H1 (cell line): ENCODE results near the gene MEF2D. TPM values are rescaled to one million over a fixed set of nuclear protein-coding genes. Genes with fewer than 3 reads are reported as not detected.

ENCODE experiments used
- CTCF ChIA-PET: fragments of 300-600 bp; sonication (Branson Sonifier 250); formaldehyde crosslinking; loops from one replicate; lab custom pipeline; 2021; ENCODE audit not compliant: partially characterized antibody; lab: Charles Lee
- POLR2A ChIA-PET: fragments of 300-600 bp; sonication (Branson Sonifier 250); formaldehyde crosslinking; loops from one replicate; lab custom pipeline; 2021; ENCODE audit warnings: inconsistent platforms; ENCODE audit not compliant: partially characterized antibody; lab: Charles Lee
- DNase-seq, 2 experiments: peaks; one replicate each; pipeline versions ENCODE4 v3.0.0 to v3.0.0-alpha.2; 2010 to 2022; ENCODE audit warnings: low spot score in 2 of 2, low read depth in 1 of 2, mixed read lengths in 1 of 2
- FAIRE-seq: peaks from 2 replicates; lab custom pipeline; 2011; peaks lifted over from hg19 to GRCh38; lab: Jason Lieb, UNC
- H2AFZ ChIP-seq: 2 replicates; pipeline ENCODE4 v1.8.1; 2012; ENCODE audit warnings: low read length, inconsistent platforms
- H2AK5ac ChIP-seq: 2 replicates; pipeline ENCODE4 v1.6.1; 2013; ENCODE audit warnings: low read depth, low read length
- H2BK120ac ChIP-seq: replicated peaks from 2 replicates; pipeline ENCODE3; 2013; ENCODE audit warnings: low read depth, low read length, inconsistent platforms
- H2BK12ac ChIP-seq: 2 replicates; pipeline ENCODE4 v1.6.1; 2013; ENCODE audit warnings: low read depth, low read length
- H2BK15ac ChIP-seq: 2 replicates; pipeline ENCODE4 v1.6.1; 2013; ENCODE audit warnings: low read length
- H2BK20ac ChIP-seq: 2 replicates; pipeline ENCODE4 v1.6.1; 2013; ENCODE audit warnings: low read length
- H2BK5ac ChIP-seq: 2 replicates; pipeline ENCODE4 v1.6.1; 2013; ENCODE audit warnings: low read depth, low read length
- H3K14ac ChIP-seq: 2 replicates; pipeline ENCODE4 v1.6.1; 2013; ENCODE audit warnings: inconsistent platforms; ENCODE audit not compliant: insufficient read length
- H3K18ac ChIP-seq: 2 replicates; pipeline ENCODE4 v1.6.1; 2013; ENCODE audit warnings: low read length; ENCODE audit errors: extremely low read depth
- H3K23ac ChIP-seq: 2 replicates; pipeline ENCODE4 v1.6.1; 2013; ENCODE audit warnings: inconsistent platforms; ENCODE audit not compliant: insufficient read length
- H3K23me2 ChIP-seq: 2 replicates; pipeline ENCODE4 v1.6.1; 2013; ENCODE audit warnings: low read depth, low read length
- H3K27ac ChIP-seq: 2 replicates; pipeline ENCODE4 v1.6.1; 2011; ENCODE audit warnings: low read depth, low read length, inconsistent platforms
- H3K27me3 ChIP-seq, 4 experiments: replicated peaks in 1 of 4; 1 replicate in 1 of 4; 2 replicates in 3 of 4; pipeline versions ENCODE4 v1.6.1 to v1.8.1; 2011 to 2013; ENCODE audit warnings: low read length in 3 of 4, mild to moderate bottlenecking in 3 of 4, inconsistent platforms in 2 of 4, mixed read lengths in 2 of 4, moderate library complexity in 1 of 4; ENCODE audit not compliant: control insufficient read depth in 3 of 4, insufficient read depth in 3 of 4; ENCODE audit errors: extremely low read depth in 1 of 4
- H3K36me3 ChIP-seq, 4 experiments: 2 replicates each; pipeline versions ENCODE4 v1.6.1 to v1.8.1; 2011 to 2013; ENCODE audit warnings: mild to moderate bottlenecking in 4 of 4, low read length in 3 of 4, moderate library complexity in 2 of 4, control low read depth in 1 of 4, inconsistent platforms in 1 of 4; ENCODE audit not compliant: insufficient read depth in 4 of 4, control insufficient read depth in 2 of 4
- H3K4ac ChIP-seq: replicated peaks from 2 replicates; pipeline ENCODE3; 2013; ENCODE audit warnings: low read length, low read depth, mixed read lengths, inconsistent platforms; ENCODE audit not compliant: insufficient read length
- H3K4me1 ChIP-seq, 4 experiments: replicated peaks in 1 of 4; 1 replicate in 1 of 4; 2 replicates in 3 of 4; pipeline versions ENCODE4 v1.6.1 to v1.8.1; 2011 to 2013; ENCODE audit warnings: low read length in 3 of 4, inconsistent platforms in 2 of 4, mixed read lengths in 1 of 4; ENCODE audit not compliant: insufficient read depth in 4 of 4, control insufficient read depth in 3 of 4
- H3K4me2 ChIP-seq, 2 experiments: 2 replicates each; pipeline versions ENCODE4 v1.6.1 to v1.8.1; 2011 to 2013; ENCODE audit warnings: low read depth in 2 of 2, low read length in 2 of 2, control low read depth in 1 of 2, inconsistent platforms in 1 of 2, mild to moderate bottlenecking in 1 of 2; ENCODE audit not compliant: insufficient read depth in 1 of 2
- H3K4me3 ChIP-seq, 4 experiments: fragments of 200-600, 300-600 bp in 1 of 4; sonication (generic), shearing (Covaris generic), sonication (Bioruptor Twin) in 1 of 4; 2 replicates each; pipeline versions ENCODE4 v1.5.1 to v1.8.1; 2011 to 2016; ENCODE audit warnings: low read length in 4 of 4, low read depth in 3 of 4, control low read depth in 2 of 4, inconsistent platforms in 2 of 4, mild to moderate bottlenecking in 2 of 4, mixed read lengths in 1 of 4, moderate library complexity in 1 of 4; ENCODE audit not compliant: insufficient read depth in 2 of 4; ENCODE audit errors: extremely low read depth in 1 of 4
- H3K56ac ChIP-seq: replicated peaks from 2 replicates; pipeline ENCODE3; 2013; ENCODE audit warnings: low read depth, mild to moderate bottlenecking, mixed read lengths, low read length, inconsistent platforms; ENCODE audit not compliant: insufficient read length
- H3K79me1 ChIP-seq: 2 replicates; pipeline ENCODE4 v1.6.1; 2013; ENCODE audit warnings: low read depth, low read length, control low read depth
- H3K79me2 ChIP-seq, 2 experiments: 2 replicates each; pipeline versions ENCODE4 v1.6.1 to v1.8.1; 2012 to 2013; ENCODE audit warnings: low read length in 2 of 2, mild to moderate bottlenecking in 2 of 2, inconsistent platforms in 1 of 2; ENCODE audit not compliant: insufficient read depth in 2 of 2, control insufficient read depth in 1 of 2
- H3K9ac ChIP-seq, 4 experiments: replicated peaks in 1 of 4; 1 replicate in 1 of 4; 2 replicates in 3 of 4; pipeline versions ENCODE4 v1.6.1 to v1.8.1; 2011 to 2013; ENCODE audit warnings: low read depth in 3 of 4, low read length in 3 of 4, control low read depth in 2 of 4, mild to moderate bottlenecking in 2 of 4, moderate library complexity in 2 of 4, inconsistent platforms in 1 of 4; ENCODE audit errors: extremely low read depth in 1 of 4
- H3K9me3 ChIP-seq, 2 experiments: 2 replicates each; pipeline versions ENCODE4 v1.6.1 to v1.8.1; 2012 to 2013; ENCODE audit warnings: mild to moderate bottlenecking in 2 of 2, moderate library complexity in 2 of 2, control low read depth in 1 of 2, inconsistent platforms in 1 of 2, low read depth in 1 of 2, low read length in 1 of 2, mixed read lengths in 1 of 2; ENCODE audit not compliant: insufficient read depth in 2 of 2
- H4K20me1 ChIP-seq, 2 experiments: replicated peaks in 1 of 2; 2 replicates each; pipeline versions ENCODE3 to v1.8.1; 2011 to 2013; ENCODE audit warnings: inconsistent platforms in 2 of 2, low read length in 2 of 2, mild to moderate bottlenecking in 1 of 2; ENCODE audit not compliant: insufficient read depth in 2 of 2, control insufficient read depth in 1 of 2
- H4K5ac ChIP-seq: 2 replicates; pipeline ENCODE4 v1.6.1; 2013; ENCODE audit warnings: low read length, low read depth, mixed read lengths, inconsistent platforms; ENCODE audit not compliant: insufficient read length
- H4K8ac ChIP-seq: 2 replicates; pipeline ENCODE4 v1.8.0; 2013; ENCODE audit warnings: mild to moderate bottlenecking, moderate library complexity, low read length, inconsistent platforms; ENCODE audit not compliant: insufficient read depth; ENCODE audit errors: extremely low read depth
- H4K91ac ChIP-seq: replicated peaks from 2 replicates; pipeline ENCODE3; 2013; ENCODE audit warnings: low read length, mixed read lengths, inconsistent platforms; ENCODE audit not compliant: insufficient read length
- RAD21 ChIP-seq, 2 experiments: IDR thresholded peaks in 1 of 2; conservative IDR thresholded peaks in 1 of 2; 2 replicates each; pipeline ENCODE4 v1.6.1; 2011; ENCODE audit warnings: low read depth in 2 of 2, low read length in 2 of 2, improper control_type of control experiment in 1 of 2, inconsistent platforms in 1 of 2, mild to moderate bottlenecking in 1 of 2, moderate library complexity in 1 of 2
- WGBS, 2 experiments: shearing (Covaris generic) in 1 of 2; methylation state at CpG; one replicate each; pipeline versions ENCODE4 v1.1.6 to v1.1.7; 2013 to 2015; ENCODE audit warnings: low lambda C conversion rate in 2 of 2, mixed read lengths in 2 of 2, inconsistent platforms in 1 of 2, low coverage in 1 of 2, missing lambda C conversion rate in 1 of 2; ENCODE audit not compliant: insufficient replicate concordance in 2 of 2, insufficient coverage in 1 of 2, insufficient read length in 1 of 2; ENCODE audit errors: extremely low coverage in 1 of 2, missing lambda C conversion rate in 1 of 2; 5-methylcytosine and 5-hydroxymethylcytosine counted together
- polyA plus RNA-seq, 7 experiments: library from polyadenylated mRNA; depleted of rRNA in 3 of 7; stranded (reverse) in 5 of 7; unstranded in 2 of 7; fragments of >200 nt in 5 of 7; fragments of 200-250 nt in 2 of 7; gene quantifications; 1 replicate in 5 of 7; 2 replicates in 1 of 7; 4 replicates in 1 of 7; pipeline versions ENCODE4 v1.2.1 to v1.2.3, GENCODE V29; 2011 to 2013; ENCODE audit warnings: missing spikeins in 2 of 7, mixed read lengths in 2 of 7
- total RNA-seq: library from RNA; stranded (reverse); fragmentation: NEBNext Ultra II Directional; extraction: Animal tissue kit (Norgen Biotek cat#: 25700); gene quantifications from 2 replicates; pipeline ENCODE4 v1.2.1, GENCODE V29; 2021

Gene MEF2D
- total and polyA plus RNA-seq, 2 of the 8 experiments (the other 6 are each of a cell fraction or from before 2014, with no cell fraction given): 17.3 to 20.3 TPM

DNA sequence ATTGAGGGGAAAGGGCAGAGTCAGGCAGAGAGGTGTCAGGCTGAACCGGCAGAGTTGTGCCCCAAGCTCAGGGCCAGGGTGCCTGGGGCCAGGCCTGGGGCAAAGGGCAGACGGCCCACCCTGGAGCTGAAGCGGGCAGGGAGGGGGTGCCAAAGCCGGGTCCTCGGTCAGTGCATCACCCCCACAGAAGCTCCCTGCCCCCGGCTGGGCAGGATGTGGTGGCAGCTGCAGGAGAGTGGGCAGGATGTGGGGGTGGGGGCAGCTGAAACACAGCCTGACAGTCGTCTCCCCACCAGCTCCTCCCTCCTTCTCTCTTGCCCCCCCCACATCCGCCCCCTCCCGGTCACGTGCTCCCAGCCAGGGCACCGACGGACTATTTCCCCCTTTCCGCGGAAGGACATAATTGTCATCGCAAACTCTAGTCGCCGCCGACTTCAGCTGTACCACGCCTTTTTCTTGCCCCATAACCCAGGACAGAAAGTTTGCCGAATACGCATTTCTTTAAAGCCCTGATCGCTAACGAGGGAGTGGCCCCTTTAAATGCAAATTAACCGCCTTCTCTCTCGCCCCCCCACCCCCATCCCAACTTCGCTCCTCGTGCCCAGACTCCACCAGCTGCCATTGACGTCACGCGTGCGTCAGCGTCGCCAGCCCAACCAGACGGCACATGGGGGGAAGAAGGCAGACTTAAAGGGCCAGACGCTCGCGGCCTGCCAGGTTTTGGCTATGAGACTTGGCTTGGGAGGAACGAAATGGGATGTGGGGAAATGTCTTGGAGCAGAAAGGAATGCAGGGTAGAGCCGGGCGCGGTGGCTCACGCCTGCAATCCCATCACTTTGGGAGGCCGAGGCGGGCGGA lies 4.5 kb upstream of the MEF2D start:
- Histone ChIP-seq H4K8ac (peak overlapping the region; percentile 87), H3K27ac (peak overlapping the region; percentile 53; the same call in 1 of the 2 replicates), H2BK15ac (peak overlapping the region; percentile 85), H2AK5ac (peak overlapping the region; percentile 34; the same call in 1 of the 2 replicates), H3K4ac (peak overlapping the region; percentile 91), H3K36me3 (no peaks in the 10 kb centered on the region), H3K23ac (peak overlapping the region; percentile 52), H2BK12ac (peak overlapping the region; percentile 97), H3K18ac (peak overlapping the region; percentile 5), H4K20me1 (no peaks in the 10 kb centered on the region), H4K91ac (peak overlapping the region; percentile 99), H3K4me3 (peak overlapping the region in 3 of 4 experiments; percentile 33 to 52 (median 34); a peak in 4 of 8 replicates), H3K9me3 (no peaks in the 10 kb centered on the region; a peak in 1 of 4 replicates), H3K56ac (no peak overlapping the region), H2BK120ac (peak overlapping the region; percentile 98), H3K79me2 (no peaks in the 10 kb centered on the region), H3K23me2 (peaks cover 12% of the 10 kb centered on the region; the same call in 1 of the 2 replicates), H3K4me1 (peaks cover 16 to 34% (median 27%) of the 10 kb centered on the region in 4 experiments), H3K4me2 (peak overlapping the region; percentile 67 to 70), H3K79me1 (no peaks in the 10 kb centered on the region), H2BK5ac (peak overlapping the region; percentile 84; the same call in 1 of the 2 replicates), H3K27me3 (no peaks in the 10 kb centered on the region; a peak in 1 of 7 replicates), H2AFZ (no peak overlapping the region), H2BK20ac (peak overlapping the region; percentile 94; the same call in 1 of the 2 replicates), H4K5ac (peak overlapping the region; percentile 92), H3K9ac (peak overlapping the region in 3 of 4 experiments; percentile 35 to 76 (median 48); a peak in 6 of 7 replicates), H3K14ac (no peak overlapping the region)
- POLR2A ChIA-PET: interaction anchor here (0.6 to 9.6 kb wide), 9 partner anchors 10 to 156 kb away, joined by 3 to 166 read pairs (median 5); partner anchors contain the start of gene NAXE
- DNase-seq (peak; percentile 93 to 95), FAIRE-seq (no peak)
- CTCF ChIA-PET: interaction anchor here (0.6 to 17.4 kb wide), 11 partner anchors 10 to 171 kb away, joined by 3 to 236 read pairs (median 4); partner anchors contain the start of gene TTC24
- WGBS, 2 experiments: 12% methylated on average over 37 of the region's 45 CpGs; no CpG with 5 or more reads in 1 of the 2 experiments
- no peak for TF ChIP-seq RAD21 (IDR thresholded peaks at IDR 0.05 in 1 of 2, conservative IDR thresholded peaks at IDR 0.05 in 1 of 2; ENCODE audit: low read depth in 2 of 2, low read length in 2 of 2)
